Measurements from ENCODE around the gene C15orf40.

C15orf40 gene

DNA sequence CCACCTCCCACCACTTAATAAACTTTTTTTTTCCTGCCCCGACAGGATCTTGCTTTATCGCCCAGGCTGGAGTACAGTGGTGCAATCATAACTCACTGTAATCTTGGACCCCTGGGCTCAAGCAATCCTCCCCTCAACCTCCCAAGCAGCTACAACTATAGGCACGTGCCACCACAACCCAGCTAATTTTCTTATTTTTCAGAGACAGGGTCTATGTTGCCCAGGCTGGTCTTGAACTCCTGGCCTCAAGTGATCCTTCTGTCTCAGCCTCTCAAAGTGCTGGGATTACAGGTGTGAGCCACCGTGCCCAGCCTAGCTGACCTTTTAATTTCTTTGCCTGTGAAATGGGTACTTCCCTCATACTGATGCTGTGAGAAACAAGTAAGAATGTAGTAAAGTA lies 3.9 kb upstream of the C15orf40 start:
- Histone ChIP-seq H2AK5ac (ENCODE audit: low read depth, low read length) (no peak overlapping the region), H4K8ac (ENCODE audit: low read depth, low read length) (no peak overlapping the region), H2BK12ac (ENCODE audit: low read length) (no peak overlapping the region), H3K18ac (ENCODE audit: low read length) (no peak overlapping the region), H3K9ac (ENCODE audit: low read depth, low read length, poor library complexity) (no peak overlapping the region), H3K36me3 (replicated peaks in 1 of 2; ENCODE audit: control insufficient read depth in 2 of 2, insufficient read depth in 2 of 2, low read length in 2 of 2) (peaks cover 13 to 49% of the 10 kb centered on the region in 2 donors), H3K4me3 (ENCODE audit: low read length in 2 of 2) (no peak overlapping the region), H3K4me2 (ENCODE audit: insufficient read depth, low read length, poor library complexity, severe bottlenecking) (no peak overlapping the region), H3K27ac (replicated peaks; ENCODE audit: low read length) (no peak overlapping the region), H3K27me3 (ENCODE audit: control insufficient read depth in 3 of 3, insufficient read depth in 3 of 3, low read depth in 1 of 3, low read length in 3 of 3) (no peaks in the 10 kb centered on the region), H3K23ac (ENCODE audit: low read depth, low read length, poor library complexity) (no peak overlapping the region), H2BK15ac (ENCODE audit: low read length) (no peak overlapping the region), H3K9me3 (replicated peaks in 1 of 2; ENCODE audit: control insufficient read depth in 2 of 2, insufficient read depth in 1 of 2, low read depth in 1 of 2, low read length in 2 of 2) (peaks cover 0 to 8% of the 10 kb centered on the region in 2 donors), H2AFZ (ENCODE audit: low read length) (no peak overlapping the region), H4K91ac (ENCODE audit: low read depth, low read length, poor library complexity) (no peak overlapping the region), H3K79me1 (ENCODE audit: low read depth, low read length) (peaks cover 6% of the 10 kb centered on the region), H2BK5ac (ENCODE audit: low read length) (no peak overlapping the region), H2BK120ac (ENCODE audit: low read depth, low read length) (no peak overlapping the region), H3K4ac (ENCODE audit: low read length) (no peak overlapping the region), H3K14ac (ENCODE audit: low read length) (no peak overlapping the region), H3K4me1 (ENCODE audit: control insufficient read depth in 2 of 2, insufficient read depth in 1 of 2, low read depth in 1 of 2, low read length in 2 of 2) (peaks cover 7 to 8% of the 10 kb centered on the region in 2 donors)
- WGBS, 2 donors (ENCODE audit: extremely low coverage in 2 of 2, insufficient read length in 2 of 2, insufficient replicate concordance in 1 of 2): no CpG with 5 or more reads among the region's 4 CpGs
- no peak for DNase-seq (ENCODE audit: low spot score)

DNA sequence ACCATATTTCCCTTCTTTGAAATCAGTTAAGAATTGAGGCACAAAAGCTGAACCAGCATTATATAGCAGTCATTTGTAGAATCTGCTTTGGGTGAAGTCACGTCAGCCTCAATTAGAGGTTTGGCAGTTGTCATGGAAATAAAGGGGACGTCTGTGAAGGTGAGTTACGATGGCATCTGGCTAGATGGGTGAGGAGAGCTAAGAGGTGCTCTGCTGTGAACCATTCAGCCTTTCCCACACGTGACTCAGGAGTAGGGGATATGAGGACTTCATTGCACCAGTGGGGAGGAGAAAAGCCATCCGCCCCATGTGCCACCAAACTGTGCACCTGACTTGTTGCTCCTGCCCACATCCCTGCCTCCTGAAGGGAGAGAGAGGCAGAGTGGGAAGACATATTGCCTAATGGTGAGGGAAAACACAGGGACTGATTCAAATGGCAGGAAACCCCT lies 2.8 kb upstream of the C15orf40 start:
- Histone ChIP-seq H3K4me2 (ENCODE audit: insufficient read depth, low read length, poor library complexity, severe bottlenecking) (no peak overlapping the region), H3K9ac (ENCODE audit: low read depth, low read length, poor library complexity) (no peak overlapping the region), H3K27ac (replicated peaks; ENCODE audit: low read length) (no peak overlapping the region), H3K4me3 (ENCODE audit: low read length in 2 of 2) (peak overlapping the region in 1 of 2 donors; percentile 59), H2AFZ (ENCODE audit: low read length) (no peak overlapping the region), H3K23ac (ENCODE audit: low read depth, low read length, poor library complexity) (no peak overlapping the region), H3K14ac (ENCODE audit: low read length) (no peak overlapping the region), H4K91ac (ENCODE audit: low read depth, low read length, poor library complexity) (peak overlapping the region; percentile 38), H4K8ac (ENCODE audit: low read depth, low read length) (no peak overlapping the region), H3K4me1 (ENCODE audit: control insufficient read depth in 2 of 2, insufficient read depth in 1 of 2, low read depth in 1 of 2, low read length in 2 of 2) (peaks cover 7 to 8% of the 10 kb centered on the region in 2 donors), H3K9me3 (replicated peaks in 1 of 2; ENCODE audit: control insufficient read depth in 2 of 2, insufficient read depth in 1 of 2, low read depth in 1 of 2, low read length in 2 of 2) (peaks cover 0 to 8% of the 10 kb centered on the region in 2 donors), H3K27me3 (ENCODE audit: control insufficient read depth in 3 of 3, insufficient read depth in 3 of 3, low read depth in 1 of 3, low read length in 3 of 3) (no peaks in the 10 kb centered on the region), H3K18ac (ENCODE audit: low read length) (no peak overlapping the region), H2BK120ac (ENCODE audit: low read depth, low read length) (no peak overlapping the region), H3K36me3 (replicated peaks in 1 of 2; ENCODE audit: control insufficient read depth in 2 of 2, insufficient read depth in 2 of 2, low read length in 2 of 2) (peaks cover 10 to 49% of the 10 kb centered on the region in 2 donors), H2BK12ac (ENCODE audit: low read length) (no peak overlapping the region), H2AK5ac (ENCODE audit: low read depth, low read length) (no peak overlapping the region), H2BK15ac (ENCODE audit: low read length) (no peak overlapping the region), H3K4ac (ENCODE audit: low read length) (no peak overlapping the region), H3K79me1 (ENCODE audit: low read depth, low read length) (peaks cover 8% of the 10 kb centered on the region), H2BK5ac (ENCODE audit: low read length) (no peak overlapping the region)
- no peak for DNase-seq (ENCODE audit: low spot score)
- no CpG with 5 or more reads among the region's 5 CpGs for WGBS, 2 donors (ENCODE audit: extremely low coverage in 2 of 2, insufficient read length in 2 of 2, insufficient replicate concordance in 1 of 2)

- Histone ChIP-seq H3K27me3 (ENCODE audit: control insufficient read depth in 3 of 3, insufficient read depth in 3 of 3, low read depth in 1 of 3, low read length in 3 of 3) (no peaks in the 10 kb centered on the region), H3K18ac (ENCODE audit: low read length) (no peak overlapping the region), H3K4ac (ENCODE audit: low read length) (no peak overlapping the region), H3K4me2 (ENCODE audit: insufficient read depth, low read length, poor library complexity, severe bottlenecking) (no peak overlapping the region), H3K27ac (replicated peaks; ENCODE audit: low read length) (no peak overlapping the region), H3K9me3 (replicated peaks in 1 of 2; ENCODE audit: control insufficient read depth in 2 of 2, insufficient read depth in 1 of 2, low read depth in 1 of 2, low read length in 2 of 2) (peaks cover 0 to 8% of the 10 kb centered on the region in 2 donors), H4K8ac (ENCODE audit: low read depth, low read length) (no peak overlapping the region), H2BK120ac (ENCODE audit: low read depth, low read length) (no peak overlapping the region), H3K36me3 (replicated peaks in 1 of 2; ENCODE audit: control insufficient read depth in 2 of 2, insufficient read depth in 2 of 2, low read length in 2 of 2) (peaks cover 12 to 47% of the 10 kb centered on the region in 2 donors), H4K91ac (ENCODE audit: low read depth, low read length, poor library complexity) (no peak overlapping the region), H2BK5ac (ENCODE audit: low read length) (no peak overlapping the region), H2BK15ac (ENCODE audit: low read length) (no peak overlapping the region), H2AFZ (ENCODE audit: low read length) (no peak overlapping the region), H2BK12ac (ENCODE audit: low read length) (no peak overlapping the region), H3K23ac (ENCODE audit: low read depth, low read length, poor library complexity) (no peak overlapping the region), H3K4me1 (ENCODE audit: control insufficient read depth in 2 of 2, insufficient read depth in 1 of 2, low read depth in 1 of 2, low read length in 2 of 2) (peaks cover 7 to 8% of the 10 kb centered on the region in 2 donors), H3K4me3 (ENCODE audit: low read length in 2 of 2) (no peak overlapping the region), H3K79me1 (ENCODE audit: low read depth, low read length) (peaks cover 6% of the 10 kb centered on the region), H3K9ac (ENCODE audit: low read depth, low read length, poor library complexity) (no peak overlapping the region), H3K14ac (ENCODE audit: low read length) (no peak overlapping the region), H2AK5ac (ENCODE audit: low read depth, low read length) (no peak overlapping the region)
- no peak for DNase-seq (ENCODE audit: low spot score)
- no CpG with 5 or more reads among the region's 6 CpGs for WGBS, 2 donors (ENCODE audit: extremely low coverage in 2 of 2, insufficient read length in 2 of 2, insufficient replicate concordance in 1 of 2)
Measured at GRCh38 chr15:83012636-83013035, 1.2 kb upstream of the C15orf40 start.

DNA sequence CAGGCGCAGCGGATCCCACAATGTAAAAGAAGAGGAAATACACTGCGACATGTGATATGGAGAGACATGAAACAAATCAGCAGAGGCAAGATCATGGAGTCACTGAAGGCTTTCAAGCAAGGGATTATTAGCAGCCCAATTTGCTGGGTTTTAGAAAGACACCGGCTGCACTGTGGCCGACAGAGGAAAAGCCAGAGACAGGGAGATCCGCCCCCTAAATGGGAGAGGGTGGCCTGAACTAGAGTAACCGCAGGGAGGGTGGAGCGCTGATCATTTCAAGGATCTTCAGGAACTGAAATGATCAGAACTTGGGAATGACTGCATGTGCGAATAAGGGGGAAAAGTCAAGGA lies 612 bp upstream of the C15orf40 start:
- Histone ChIP-seq H4K91ac (ENCODE audit: low read depth, low read length, poor library complexity) (peak overlapping the region; percentile 96), H3K4me2 (ENCODE audit: insufficient read depth, low read length, poor library complexity, severe bottlenecking) (peak overlapping the region; percentile 34), H3K27me3 (ENCODE audit: control insufficient read depth in 3 of 3, insufficient read depth in 3 of 3, low read depth in 1 of 3, low read length in 3 of 3) (no peaks in the 10 kb centered on the region), H3K23ac (ENCODE audit: low read depth, low read length, poor library complexity) (peak overlapping the region; percentile 66), H2BK15ac (ENCODE audit: low read length) (no peak overlapping the region), H3K14ac (ENCODE audit: low read length) (peak overlapping the region; percentile 59), H2AFZ (ENCODE audit: low read length) (peak overlapping the region; percentile 80), H3K4me1 (ENCODE audit: control insufficient read depth in 2 of 2, insufficient read depth in 1 of 2, low read depth in 1 of 2, low read length in 2 of 2) (peaks cover 7 to 8% of the 10 kb centered on the region in 2 donors), H3K4ac (ENCODE audit: low read length) (peak overlapping the region; percentile 5), H3K79me1 (ENCODE audit: low read depth, low read length) (peaks cover 6% of the 10 kb centered on the region), H2BK5ac (ENCODE audit: low read length) (peak overlapping the region; percentile 14), H3K9ac (ENCODE audit: low read depth, low read length, poor library complexity) (peak overlapping the region; percentile 81), H2BK120ac (ENCODE audit: low read depth, low read length) (peak overlapping the region; percentile 6), H3K9me3 (replicated peaks in 1 of 2; ENCODE audit: control insufficient read depth in 2 of 2, insufficient read depth in 1 of 2, low read depth in 1 of 2, low read length in 2 of 2) (peaks cover 0 to 8% of the 10 kb centered on the region in 2 donors), H2BK12ac (ENCODE audit: low read length) (peak overlapping the region; percentile 77), H3K4me3 (ENCODE audit: low read length in 2 of 2) (peak overlapping the region; percentile 69 to 95), H3K18ac (ENCODE audit: low read length) (peak overlapping the region; percentile 95), H3K27ac (replicated peaks; ENCODE audit: low read length) (no peak overlapping the region), H2AK5ac (ENCODE audit: low read depth, low read length) (peak overlapping the region; percentile 63), H4K8ac (ENCODE audit: low read depth, low read length) (peak overlapping the region; percentile 92), H3K36me3 (replicated peaks in 1 of 2; ENCODE audit: control insufficient read depth in 2 of 2, insufficient read depth in 2 of 2, low read length in 2 of 2) (peaks cover 13 to 46% of the 10 kb centered on the region in 2 donors)
- DNase-seq (ENCODE audit: low spot score): peak; percentile 5
- WGBS, 2 donors (ENCODE audit: extremely low coverage in 2 of 2, insufficient read length in 2 of 2, insufficient replicate concordance in 1 of 2): no CpG with 5 or more reads among the region's 9 CpGs

Data from neuronal stem cell (in vitro differentiated cells).